Brain microvascular endothelial cell (primary cell): ENCODE data around the gene ADAMTS4.

Experiments used
- DNase-seq: peaks from one replicate; pipeline ENCODE4 v3.0.0-alpha.2; 2020
- H3K27ac ChIP-seq: fragments of 250-450 bp; sonication (Bioruptor Pico); 2 replicates; pipeline ENCODE4 v1.5.1; 2020; ENCODE audit warnings: mild to moderate bottlenecking, moderate library complexity
- H3K27me3 ChIP-seq: fragments of 250-450 bp; sonication (Bioruptor Pico); replicated peaks from 2 replicates; pipeline ENCODE4 v1.5.1; 2020; ENCODE audit warnings: mild to moderate bottlenecking
- H3K36me3 ChIP-seq: fragments of 250-450 bp; sonication (Bioruptor Pico); replicated peaks from 2 replicates; pipeline ENCODE4 v1.5.1; 2020; ENCODE audit warnings: mild to moderate bottlenecking
- H3K4me3 ChIP-seq: 2 replicates; pipeline ENCODE4 v1.5.1; 2011; ENCODE audit warnings: low read depth, mild to moderate bottlenecking, control low read depth, low read length, moderate library complexity
- CTCF ChIP-seq: IDR thresholded peaks from 2 replicates; pipeline ENCODE4 v1.5.1; 2011; ENCODE audit warnings: low read depth, mild to moderate bottlenecking, moderate library complexity, low read length, control low read depth, inconsistent platforms; ENCODE audit errors: missing control alignments
- in situ Hi-C: cut with HindIII; loops from 2 replicates; pipeline ENCODE4 v1.10.0; 2017; ENCODE audit warnings: low sequenced_read_pairs, low pct_ligation_motif_present

The ADAMTS4 gene

GRCh38 chr1:161176468-161177111 lies 22.3 kb downstream of the ADAMTS4 start:
- in situ Hi-C loops = no loop called here
- no peak for TF ChIP-seq CTCF
- H3K27me3 ChIP-seq = no peaks in the 10 kb centered on the region
- peak overlapping the region; percentile 81 for H3K27ac ChIP-seq
- peaks cover 29% of the 10 kb centered on the region for H3K36me3 ChIP-seq
- H3K4me3 ChIP-seq = peak overlapping the region; percentile 96
- no peak for DNase-seq

GRCh38 chr1:161175771-161176453 lies 22.9 kb downstream of the ADAMTS4 start:
- Histone ChIP-seq H3K27me3 (no peaks in the 10 kb centered on the region), H3K4me3 (peak overlapping the region; percentile 96), H3K27ac (no peak overlapping the region), H3K36me3 (peaks cover 36% of the 10 kb centered on the region)
- in situ Hi-C loops = no loop called here
- TF ChIP-seq CTCF = no peak
- no peak for DNase-seq

GRCh38 chr1:161174911-161175310 lies 23.9 kb downstream of the ADAMTS4 start:
- Histone ChIP-seq H3K27me3 (no peaks in the 10 kb centered on the region), H3K4me3 (no peak overlapping the region), H3K27ac (no peak overlapping the region), H3K36me3 (peaks cover 44% of the 10 kb centered on the region)
- TF ChIP-seq CTCF = no peak
- in situ Hi-C loops = no loop called here
- no peak for DNase-seq

- H3K27ac ChIP-seq = peak overlapping the region; percentile 84
- DNase-seq = no peak
- TF ChIP-seq CTCF = no peak
- peaks cover 49% of the 10 kb centered on the region for H3K36me3 ChIP-seq
- H3K27me3 ChIP-seq = no peaks in the 10 kb centered on the region
- in situ Hi-C loops = no loop called here
- no peak overlapping the region for H3K4me3 ChIP-seq
These were observed 25.1 kb downstream of the ADAMTS4 start for GRCh38 chr1:161173711-161174110.

GRCh38 chr1:161172776-161173376 lies 26.0 kb downstream of the ADAMTS4 start:
- Histone ChIP-seq H3K36me3 (peaks cover 51% of the 10 kb centered on the region), H3K27me3 (no peaks in the 10 kb centered on the region), H3K27ac (peak overlapping the region; percentile 84), H3K4me3 (no peak overlapping the region)
- TF ChIP-seq CTCF = no peak
- in situ Hi-C loops = no loop called here
- DNase-seq = peak; percentile 86
